ENCODE data around the gene CGNL1.
A peak's percentile ranks its signal among the peaks of the same experiment; 100 is the strongest.

CGNL1 gene

GRCh38 chr15:57339321-57339720 is 37.0 kb upstream of the CGNL1 start:
- no peak for TF ChIP-seq CTCF (IDR thresholded peaks at IDR 0.05; ENCODE audit: extremely low read depth, missing control alignments)
- DNase-seq (ENCODE audit: low spot score) = no peak

GRCh38 chr15:57340682-57341259 is 35.5 kb upstream of the CGNL1 start:
- peak; percentile 57 for TF ChIP-seq CTCF (IDR thresholded peaks at IDR 0.05; ENCODE audit: extremely low read depth, missing control alignments)
- DNase-seq (ENCODE audit: low spot score) = peak; percentile 51

- TF ChIP-seq CTCF (IDR thresholded peaks at IDR 0.05; ENCODE audit: extremely low read depth, missing control alignments) = no peak
- no peak for DNase-seq (ENCODE audit: low spot score)
Observed at GRCh38 chr15:57343048-57343447, 33.3 kb upstream of the CGNL1 start.

GRCh38 chr15:57343498-57343897 is 32.8 kb upstream of the CGNL1 start:
- no peak for TF ChIP-seq CTCF (IDR thresholded peaks at IDR 0.05; ENCODE audit: extremely low read depth, missing control alignments)
- no peak for DNase-seq (ENCODE audit: low spot score)

GRCh38 chr15:57344282-57344681 is 32.0 kb upstream of the CGNL1 start:
- TF ChIP-seq CTCF (IDR thresholded peaks at IDR 0.05; ENCODE audit: extremely low read depth, missing control alignments) = no peak

GRCh38 chr15:57345584-57345983 is 30.7 kb upstream of the CGNL1 start:
- DNase-seq (ENCODE audit: low spot score) = no peak
- TF ChIP-seq CTCF (IDR thresholded peaks at IDR 0.05; ENCODE audit: extremely low read depth, missing control alignments) = no peak

More at GRCh38 chr15:57344282-57344681, 32.0 kb upstream of the CGNL1 start:
- DNase-seq (ENCODE audit: low spot score) = no peak

GRCh38 chr15:57348081-57348480 is 28.2 kb upstream of the CGNL1 start:
- no peak for TF ChIP-seq CTCF (IDR thresholded peaks at IDR 0.05; ENCODE audit: extremely low read depth, missing control alignments)
- DNase-seq (ENCODE audit: low spot score) = no peak
